ENCODE measurements around the gene PVRIG.
A peak's percentile ranks its signal among the peaks of the same experiment; 100 is the strongest.
"Not testable (repeated sequence)": the region's sequence is repeated elsewhere in the genome, so short reads cannot be mapped to it uniquely, and the experiment has no call there.

PVRIG gene

DNA sequence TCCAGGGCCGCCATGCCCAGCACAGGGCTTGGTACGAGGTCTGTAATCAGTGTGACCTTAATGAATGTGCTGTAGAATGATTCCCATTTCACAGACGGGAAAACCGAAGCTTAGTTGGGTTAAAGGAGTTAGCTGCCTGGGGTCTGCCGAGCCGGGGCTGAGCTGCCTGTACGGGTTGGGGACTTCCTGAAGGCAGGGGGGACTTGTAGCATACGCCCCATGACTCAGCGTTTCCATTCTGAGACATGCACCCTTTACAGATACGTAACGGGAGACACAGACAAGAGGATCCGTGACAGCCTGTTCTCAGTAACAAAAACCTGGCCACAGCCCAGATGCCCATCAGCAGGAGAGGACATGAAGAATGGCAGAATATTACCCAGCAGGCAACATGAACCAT lies 23.6 kb downstream of the PVRIG start:
- peak; percentile 44 for DNase-seq

- not testable (repeated sequence) for DNase-seq
These were observed 25.3 kb downstream of the PVRIG start for GRCh38 chr7:100244988-100245605.

- DNase-seq, result not testable (repeated sequence)
These were observed 26.5 kb downstream of the PVRIG start for GRCh38 chr7:100246121-100246864.

DNA sequence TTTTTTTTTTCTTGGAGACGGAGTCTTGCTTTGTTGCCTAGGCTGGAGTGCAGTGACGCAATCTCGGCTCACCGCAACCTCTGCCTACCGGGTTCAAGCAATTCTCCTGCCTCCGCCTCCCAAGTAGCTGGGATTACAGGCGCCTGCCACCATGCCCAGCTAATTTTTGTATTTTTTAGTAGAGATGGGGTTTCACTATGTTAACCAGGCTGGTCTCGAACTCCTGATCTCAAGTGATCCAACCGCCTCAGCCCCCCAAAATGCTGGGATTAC lies 27.1 kb downstream of the PVRIG start:
- DNase-seq, result not testable (repeated sequence)

GRCh38 chr7:100247152-100247757 lies 27.5 kb downstream of the PVRIG start:
- DNase-seq, result no peak

DNA sequence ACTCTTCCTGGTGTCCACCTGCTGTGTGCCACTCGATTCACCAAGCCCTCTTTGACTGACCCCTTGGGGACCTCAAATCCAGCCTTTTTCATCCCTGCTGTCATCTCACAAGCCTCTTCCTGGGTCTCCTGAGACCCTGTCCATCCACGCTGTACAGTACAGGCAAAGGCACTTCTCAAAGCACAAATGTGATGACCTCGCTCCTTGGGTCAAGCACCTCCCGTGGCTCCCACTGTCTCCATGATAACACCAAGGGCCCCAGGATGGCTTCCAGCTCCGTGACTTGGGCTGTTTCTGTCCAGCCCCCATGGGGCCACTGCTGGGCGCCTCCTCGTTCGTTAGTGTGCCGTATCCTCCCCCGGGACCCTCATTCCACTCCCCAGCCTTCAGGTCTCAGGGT lies 28.7 kb downstream of the PVRIG start:
- no peak for DNase-seq

DNA sequence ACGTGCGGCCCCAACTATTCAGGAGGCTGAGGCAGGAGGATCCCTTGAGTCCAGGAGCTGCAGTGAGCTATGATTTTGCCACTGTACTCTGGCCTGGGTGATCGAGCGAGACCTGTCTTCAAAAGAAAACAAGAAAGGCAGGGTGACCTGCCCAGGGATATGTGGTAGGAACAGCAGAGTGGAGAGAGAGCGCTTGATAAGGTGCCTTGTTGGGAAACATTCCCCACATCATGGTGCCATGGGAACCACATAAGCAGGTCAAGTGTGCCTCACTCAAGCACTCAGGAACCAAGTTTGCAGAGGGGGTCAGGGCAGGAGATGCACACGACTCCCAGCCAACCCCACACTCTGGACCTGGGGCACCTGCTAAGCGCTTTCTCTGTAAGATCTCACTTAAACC lies 37.3 kb downstream of the PVRIG start:
- no peak for DNase-seq

DNA sequence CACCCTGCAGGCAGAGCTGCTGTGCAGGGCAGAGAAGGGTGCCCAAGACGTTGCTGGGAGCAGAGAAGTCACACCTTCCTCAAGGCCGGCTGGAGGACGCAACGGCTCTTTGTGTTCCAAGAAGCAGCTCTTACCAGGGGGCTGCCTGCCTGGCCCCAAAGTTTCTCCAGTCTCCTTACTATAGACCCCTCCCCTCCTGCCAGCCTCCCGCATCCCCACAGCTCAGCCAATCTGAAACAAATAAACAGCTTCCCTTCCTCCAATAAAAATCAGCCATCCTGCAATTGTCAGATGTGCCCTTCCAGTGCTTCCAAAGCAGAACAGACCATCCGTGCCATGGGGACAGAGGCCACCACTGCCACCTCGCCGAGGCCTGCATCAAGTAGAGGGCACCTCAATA lies 40.2 kb downstream of the PVRIG start:
- DNase-seq, result not testable (repeated sequence)

DNA sequence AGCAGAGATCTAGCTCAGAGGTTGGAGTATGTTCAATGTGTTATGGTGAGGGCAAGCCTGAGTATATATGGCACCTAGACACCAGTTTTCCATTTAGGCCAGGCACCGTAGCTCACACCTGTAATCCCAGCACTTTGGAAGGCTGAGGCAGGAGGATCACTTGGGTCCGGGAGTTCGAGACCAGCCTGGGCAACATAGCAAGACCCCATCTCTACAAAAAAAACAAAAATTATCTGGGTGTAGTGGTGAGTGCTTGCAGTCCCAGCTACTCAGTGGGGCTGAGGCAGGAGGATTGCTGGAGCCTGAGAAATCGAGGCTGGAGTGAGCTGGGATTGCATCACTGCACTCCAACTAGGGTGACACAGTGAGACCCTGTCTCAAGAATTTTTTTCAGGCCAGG lies 43.1 kb downstream of the PVRIG start:
- not testable (repeated sequence) for DNase-seq

DNA sequence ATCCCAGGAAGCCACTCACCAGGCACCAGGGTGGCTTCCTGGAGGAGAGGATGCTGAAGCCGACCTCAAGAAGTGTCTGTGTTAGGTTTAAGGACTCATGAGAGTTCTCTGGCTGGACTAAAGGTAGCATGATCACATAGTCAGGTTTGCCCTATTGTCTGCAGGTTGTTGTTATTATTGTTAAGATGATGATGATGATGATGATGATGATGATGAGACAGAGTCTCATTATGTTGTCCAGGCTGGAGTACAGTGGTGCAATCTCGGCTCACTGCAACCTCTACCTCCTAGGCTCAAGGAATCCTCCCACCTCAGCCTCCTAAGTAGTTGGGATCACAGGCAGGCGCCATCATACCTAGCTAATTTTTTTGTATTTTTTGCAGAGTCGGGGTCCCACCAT lies 44.5 kb downstream of the PVRIG start:
- not testable (repeated sequence) for DNase-seq

- DNase-seq, result not testable (repeated sequence)
These were observed 45.0 kb downstream of the PVRIG start for GRCh38 chr7:100264669-100265165.

DNA sequence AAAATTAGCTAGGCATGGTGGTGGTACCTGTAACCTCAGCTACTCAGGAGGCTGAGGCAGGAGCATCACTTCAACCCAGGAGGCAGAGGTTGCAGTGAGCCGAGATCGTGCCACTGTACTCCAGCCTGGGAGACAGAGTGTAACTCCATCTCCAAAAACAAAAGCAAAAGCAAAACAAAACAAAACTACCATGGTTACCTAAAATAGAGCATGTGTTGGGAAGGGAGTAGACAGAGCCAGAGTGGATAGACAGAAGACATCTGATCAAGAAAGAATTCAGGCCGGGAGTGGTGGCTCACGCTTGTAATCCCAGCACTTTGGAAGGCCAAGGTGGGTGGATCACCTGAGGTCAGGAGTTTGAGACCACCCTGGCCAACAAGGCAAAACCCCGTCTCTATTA lies 46.1 kb downstream of the PVRIG start:
- DNase-seq, result not testable (repeated sequence)

GRCh38 chr7:100266576-100267354 lies 47.0 kb downstream of the PVRIG start:
- no peak for DNase-seq

- no peak for DNase-seq
These were observed 47.9 kb downstream of the PVRIG start for GRCh38 chr7:100267648-100268047.

GRCh38 chr7:100268882-100269281 lies 49.1 kb downstream of the PVRIG start:
- DNase-seq, result not testable (repeated sequence)

- not testable (repeated sequence) for DNase-seq
These were observed 49.7 kb downstream of the PVRIG start for GRCh38 chr7:100269306-100270045.

- not testable (repeated sequence) for DNase-seq
These were observed 50.5 kb downstream of the PVRIG start for GRCh38 chr7:100270046-100270918.

Measured in CD4-positive, alpha-beta T cell treated with Interleukin-21 for 1 hour (primary cell).